HCT116 (cell line): Measurements from ENCODE around the gene TBL1X. TPM values are rescaled to one million over a fixed set of nuclear protein-coding genes. Genes with fewer than 3 reads are reported as not detected.

ENCODE experiments used
- ATAC-seq: fragments of 200-7000 bp; cut with Tn5 transposase; 2 replicates; pipeline ENCODE4 v1.9.1; 2020; ENCODE audit warnings: mild to moderate bottlenecking, moderate library complexity
- BruUV-seq: library from RNA; stranded (reverse); fragments of 400-500 nt; replicated peaks from 2 replicates; lab custom pipeline; 2021; lab: Mats Ljungman, UMichigan
- CTCF ChIA-PET: fragments of 300-600 bp; sonication (Branson Sonifier 250); formaldehyde crosslinking; loops from one replicate; lab custom pipeline; 2021; ENCODE audit warnings: antibody characterized with exemption; lab: Charles Lee
- POLR2A ChIA-PET: fragments of 300-600, 350-600 bp; sonication (Branson Sonifier 250); formaldehyde crosslinking; loops from one replicate; lab custom pipeline; 2021; ENCODE audit warnings: antibody characterized with exemption; lab: Charles Lee
- RAD21 ChIA-PET, 2 experiments: fragments of 300-600 bp; sonication (Branson Sonifier 250); formaldehyde crosslinking; loops; one replicate each; lab custom pipeline; 2023; ENCODE audit warnings: low total read pairs in 2 of 2; ENCODE audit not compliant: uncharacterized antibody in 2 of 2, unreplicated experiment in 2 of 2, low non-redundant PET in 1 of 2; lab: Charles Lee
- DNase-seq: peaks from one replicate; pipeline ENCODE4 v3.0.0-alpha.2; 2010; ENCODE audit warnings: low read depth, low spot score
- H2AFZ ChIP-seq: fragments of 200-600 bp; shearing (Covaris generic), sonication (generic); 2 replicates; pipeline ENCODE4 v1.6.1; 2017; ENCODE audit warnings: low read depth, mixed run types, mixed read lengths, antibody characterized with exemption, low read length; ENCODE audit not compliant: poor library complexity, severe bottlenecking
- H3K27ac ChIP-seq: 2 replicates; pipeline ENCODE4 v1.5.1; 2012; ENCODE audit warnings: low read depth, low read length
- H3K27me3 ChIP-seq: fragments of 200-600 bp; sonication (generic); 2 replicates; pipeline ENCODE4 v1.6.1; 2016; ENCODE audit warnings: mixed run types, low read length, mixed read lengths; ENCODE audit not compliant: insufficient read depth
- H3K36me3 ChIP-seq, 2 experiments: fragments of 200-500 bp in 1 of 2; fragments of 200-600 bp in 1 of 2; sonication (Bioruptor generic) in 1 of 2; sonication (generic) in 1 of 2; 2 replicates each; pipeline versions ENCODE4 v1.5.1 to v1.6.1; 2014 to 2016; ENCODE audit warnings: low read length in 2 of 2, inconsistent platforms in 1 of 2, mixed read lengths in 1 of 2, mixed run types in 1 of 2; ENCODE audit not compliant: insufficient read depth in 2 of 2, control insufficient read depth in 1 of 2
- H3K4me1 ChIP-seq, 2 experiments: fragments of 200-600 bp in 1 of 2; sonication (generic) in 1 of 2; 2 replicates each; pipeline versions ENCODE4 v1.5.1 to v1.6.1; 2012 to 2017; ENCODE audit warnings: low read length in 2 of 2, inconsistent platforms in 1 of 2, mild to moderate bottlenecking in 1 of 2, mixed read lengths in 1 of 2, mixed run types in 1 of 2, moderate library complexity in 1 of 2; ENCODE audit not compliant: insufficient read depth in 2 of 2, control insufficient read depth in 1 of 2
- H3K4me2 ChIP-seq: fragments of 200-600 bp; sonication (generic); 2 replicates; pipeline ENCODE4 v1.6.1; 2017; ENCODE audit warnings: mixed run types, low read length, mixed read lengths
- H3K4me3 ChIP-seq, 2 experiments: fragments of 200-600 bp in 1 of 2; sonication (generic) in 1 of 2; replicated peaks in 1 of 2; 2 replicates each; pipeline ENCODE4 v1.5.1; 2011 to 2016; ENCODE audit warnings: low read length in 2 of 2, control low read depth in 1 of 2, low read depth in 1 of 2, mild to moderate bottlenecking in 1 of 2, mixed read lengths in 1 of 2, mixed run types in 1 of 2
- H3K79me2 ChIP-seq: fragments of 200-600 bp; sonication (generic); 2 replicates; pipeline ENCODE4 v1.6.1; 2017; ENCODE audit warnings: mild to moderate bottlenecking, mixed run types, low read length, moderate library complexity, mixed read lengths; ENCODE audit not compliant: insufficient read depth
- H3K9ac ChIP-seq: fragments of 200-600 bp; sonication (generic); 2 replicates; pipeline ENCODE4 v1.6.1; 2016; ENCODE audit warnings: low read length, mixed read lengths
- H3K9me2 ChIP-seq: fragments of 200-600 bp; sonication (generic), shearing (Covaris generic); 2 replicates; pipeline ENCODE4 v1.6.1; 2017; ENCODE audit warnings: mixed run types, mild to moderate bottlenecking, moderate library complexity; ENCODE audit not compliant: insufficient read depth
- H3K9me3 ChIP-seq, 2 experiments: fragments of 200-500 bp in 1 of 2; fragments of 200-600 bp in 1 of 2; sonication (Bioruptor generic) in 1 of 2; sonication (generic) in 1 of 2; 2 replicates each; pipeline ENCODE4 v1.6.1; 2014 to 2017; ENCODE audit warnings: low read length in 2 of 2, mixed read lengths in 2 of 2, inconsistent platforms in 1 of 2, low read depth in 1 of 2, mild to moderate bottlenecking in 1 of 2, mixed run types in 1 of 2, moderate library complexity in 1 of 2; ENCODE audit not compliant: control insufficient read depth in 1 of 2, insufficient read depth in 1 of 2
- H4K20me1 ChIP-seq: fragments of 200-600 bp; sonication (generic), shearing (Covaris generic); 2 replicates; pipeline ENCODE4 v1.6.1; 2017; ENCODE audit warnings: mixed run types, mild to moderate bottlenecking, moderate library complexity; ENCODE audit not compliant: insufficient read depth
- ATF3 ChIP-seq: IDR thresholded peaks from 2 replicates; pipeline ENCODE4 v1.6.1; 2012
- CBX3 ChIP-seq: IDR thresholded peaks from 2 replicates; pipeline ENCODE4 v1.6.1; 2012; ENCODE audit warnings: low read depth
- CEBPB ChIP-seq: IDR thresholded peaks from 2 replicates; pipeline ENCODE4 v1.6.1; 2012; ENCODE audit warnings: low read depth
- CTCF ChIP-seq, 3 experiments: fragments of 200-600 bp in 1 of 3; sonication (generic) in 1 of 3; IDR thresholded peaks in 2 of 3; conservative IDR thresholded peaks in 1 of 3; 2 replicates each; pipeline ENCODE4 v1.5.1; 2012 to 2017; ENCODE audit warnings: low read depth in 2 of 3, low read length in 2 of 3, antibody characterized with exemption in 1 of 3, borderline replicate concordance in 1 of 3, control low read depth in 1 of 3, mild to moderate bottlenecking in 1 of 3, mixed read lengths in 1 of 3, mixed run types in 1 of 3, moderate library complexity in 1 of 3; ENCODE audit not compliant: insufficient read depth in 1 of 3
- EGR1 ChIP-seq: IDR thresholded peaks from 2 replicates; pipeline ENCODE4 v1.6.1; 2012; ENCODE audit warnings: low read depth
- ELF1 ChIP-seq: IDR thresholded peaks from 2 replicates; pipeline ENCODE4 v1.6.1; 2012; ENCODE audit warnings: low read depth, borderline replicate concordance
- EZH2 ChIP-seq: fragments of 200-600 bp; sonication (generic); IDR thresholded peaks from 2 replicates; pipeline ENCODE4 v1.6.1; 2017; ENCODE audit warnings: antibody characterized with exemption, mixed run types
- EZH2phosphoT487 ChIP-seq: fragments of 200-600 bp; IDR thresholded peaks from 2 replicates; pipeline ENCODE4 v1.6.1; 2018; ENCODE audit warnings: antibody characterized with exemption, borderline replicate concordance
- JUND ChIP-seq: IDR thresholded peaks from 2 replicates; pipeline ENCODE4 v1.6.1; 2012
- POLR2A ChIP-seq: IDR thresholded peaks from 2 replicates; pipeline ENCODE4 v1.7.0; 2011; ENCODE audit warnings: borderline replicate concordance; ENCODE audit not compliant: insufficient read depth, insufficient read length; ENCODE audit errors: extremely low read depth
- POLR2AphosphoS5 ChIP-seq: IDR thresholded peaks from 2 replicates; pipeline ENCODE4 v1.6.1; 2011; ENCODE audit warnings: mild to moderate bottlenecking, low read depth, low read length, moderate library complexity
- RAD21 ChIP-seq: IDR thresholded peaks from 2 replicates; pipeline ENCODE4 v1.6.1; 2012; ENCODE audit warnings: low read depth, mild to moderate bottlenecking
- REST ChIP-seq: IDR thresholded peaks from 2 replicates; pipeline ENCODE4 v1.6.1; 2012; ENCODE audit warnings: low read depth
- SIN3A ChIP-seq: IDR thresholded peaks from 2 replicates; pipeline ENCODE4 v1.6.1; 2012; ENCODE audit warnings: low read depth
- SP1 ChIP-seq: IDR thresholded peaks from 2 replicates; pipeline ENCODE4 v1.6.1; 2012; ENCODE audit warnings: low read depth
- SRF ChIP-seq: IDR thresholded peaks from 2 replicates; pipeline ENCODE4 v1.6.1; 2012; ENCODE audit warnings: low read depth
- TCF7L2 ChIP-seq: IDR thresholded peaks from 2 replicates; pipeline ENCODE4 v1.7.0; 2011; ENCODE audit warnings: borderline replicate concordance, inconsistent platforms; ENCODE audit not compliant: insufficient read depth, insufficient read length; ENCODE audit errors: extremely low read depth
- YY1 ChIP-seq: IDR thresholded peaks from 2 replicates; pipeline ENCODE4 v1.6.1; 2011; ENCODE audit warnings: low read length, low read depth, moderate library complexity, mild to moderate bottlenecking; ENCODE audit not compliant: insufficient replicate concordance; ENCODE audit errors: extremely low read depth
- ZNF274 ChIP-seq: fragments of 200-500 bp; sonication (Bioruptor generic); IDR thresholded peaks from 2 replicates; pipeline ENCODE4 v1.6.1; 2014; ENCODE audit warnings: mild to moderate bottlenecking, low read depth, low read length, inconsistent platforms
- intact Hi-C: fragments of 100-400 bp; cut with micrococcal nuclease; formaldehyde crosslinking; loops from 2 replicates; pipeline ENCODE4 v1.10.0; 2022
- total RNA-seq: library from RNA; stranded (reverse); gene quantifications from one replicate; pipeline ENCODE4 v1.2.1, GENCODE V29; 2021; ENCODE audit not compliant: unreplicated experiment

Gene TBL1X
- total RNA-seq, 1 experiment from 2014 or later, result 37.8 TPM

GRCh38 chrX:9746148-9746888, 281.5 kb downstream of the TBL1X start:
- H3K9me3 ChIP-seq, result no peaks in the 10 kb centered on the region
- no peaks in the 10 kb centered on the region for H4K20me1 ChIP-seq
- H3K36me3 ChIP-seq, result no peaks in the 10 kb centered on the region
- BruUV-seq, result no TSS peak
- no peak overlapping the region for H2AFZ ChIP-seq
- H3K79me2 ChIP-seq, result no peaks in the 10 kb centered on the region
- TF ChIP-seq TCF7L2 (no peak), CEBPB (no peak), EZH2 (no peak), YY1 (no peak), ATF3 (no peak), REST (no peak), EZH2phosphoT487 (no peak), ZNF274 (no peak), POLR2AphosphoS5 (no peak), JUND (no peak), CBX3 (no peak), CTCF (IDR thresholded peaks at IDR 0.05 in 2 of 3, conservative IDR thresholded peaks at IDR 0.05 in 1 of 3; ENCODE audit: borderline replicate concordance in 1 of 3, insufficient read depth in 1 of 3, low read depth in 2 of 3, low read length in 2 of 3) (no peak), EGR1 (no peak), POLR2A (no peak), RAD21 (no peak), ELF1 (no peak), SP1 (no peak), SRF (no peak), SIN3A (no peak)
- H3K4me3 ChIP-seq, result no peak overlapping the region
- H3K27me3 ChIP-seq, result no peaks in the 10 kb centered on the region
- H3K4me2 ChIP-seq, result no peak overlapping the region
- H3K9me2 ChIP-seq, result no peaks in the 10 kb centered on the region
- no peaks in the 10 kb centered on the region for H3K4me1 ChIP-seq
- POLR2A ChIA-PET, result no interaction called here
- H3K27ac ChIP-seq, result no peak overlapping the region
- CTCF ChIA-PET, result no interaction called here
- intact Hi-C loops, result no loop called here
- DNase-seq (no peak), ATAC-seq (no peak)
- no peak overlapping the region for H3K9ac ChIP-seq
- RAD21 ChIA-PET, result no interaction called here
